ENCODE data around the gene SMAD3. TPM values are rescaled to one million over a fixed set of nuclear protein-coding genes. Genes with fewer than 3 reads are reported as not detected.

SMAD3 gene
- total and polyA plus RNA-seq, 8 donors, result 30.9 to 53.6 (median 50.4) TPM

DNA sequence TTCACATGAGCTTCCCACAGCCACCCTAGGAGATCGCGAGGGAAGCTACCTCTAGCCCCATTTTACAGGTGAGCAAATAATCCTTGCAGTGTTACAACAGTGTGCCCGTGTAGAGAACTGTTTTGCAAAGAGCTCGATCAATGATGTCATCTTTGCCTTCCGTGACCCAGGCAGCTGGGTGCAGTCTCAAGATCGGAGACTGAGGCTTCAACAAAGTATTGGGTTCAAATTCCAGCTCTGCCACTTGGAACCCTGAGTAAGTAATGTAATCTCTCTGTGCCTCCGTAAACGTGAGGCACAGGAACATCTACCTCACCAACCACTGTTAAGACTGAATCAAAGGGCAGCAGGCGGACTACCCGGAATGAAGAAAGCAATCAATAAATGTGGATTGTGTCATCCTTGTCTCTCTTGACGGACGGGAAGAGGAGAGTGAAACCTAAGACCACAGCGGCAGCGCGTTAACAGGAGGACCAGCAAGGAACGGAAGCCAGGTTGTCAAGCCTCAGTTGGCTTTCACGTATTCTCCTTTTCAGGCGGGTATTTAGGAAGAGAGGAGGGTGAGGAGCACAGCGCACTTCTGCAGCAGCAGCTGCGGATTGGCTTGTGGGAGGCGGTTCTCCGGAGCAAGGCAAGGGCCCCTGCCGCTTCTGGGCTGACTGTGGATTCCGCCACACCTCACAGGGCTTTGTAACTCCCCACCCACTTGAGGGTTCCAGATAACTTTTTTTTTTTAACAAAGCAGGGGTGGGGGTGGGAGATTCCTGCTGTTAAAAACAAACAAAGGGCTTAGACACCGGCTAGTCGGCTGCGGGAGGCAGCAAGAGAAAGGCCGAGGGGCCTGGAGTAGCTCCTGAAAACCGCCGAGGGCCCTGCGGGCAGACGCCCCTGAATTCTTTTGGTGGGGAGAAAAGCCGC lies 1.5 kb upstream of the SMAD3 start:
- DNase-seq, result peak in 2 of 4 donors; percentile 59 to 80
- H3K4me1 ChIP-seq, result peaks cover 12 to 41% of the 10 kb centered on the region in 2 donors

DNA sequence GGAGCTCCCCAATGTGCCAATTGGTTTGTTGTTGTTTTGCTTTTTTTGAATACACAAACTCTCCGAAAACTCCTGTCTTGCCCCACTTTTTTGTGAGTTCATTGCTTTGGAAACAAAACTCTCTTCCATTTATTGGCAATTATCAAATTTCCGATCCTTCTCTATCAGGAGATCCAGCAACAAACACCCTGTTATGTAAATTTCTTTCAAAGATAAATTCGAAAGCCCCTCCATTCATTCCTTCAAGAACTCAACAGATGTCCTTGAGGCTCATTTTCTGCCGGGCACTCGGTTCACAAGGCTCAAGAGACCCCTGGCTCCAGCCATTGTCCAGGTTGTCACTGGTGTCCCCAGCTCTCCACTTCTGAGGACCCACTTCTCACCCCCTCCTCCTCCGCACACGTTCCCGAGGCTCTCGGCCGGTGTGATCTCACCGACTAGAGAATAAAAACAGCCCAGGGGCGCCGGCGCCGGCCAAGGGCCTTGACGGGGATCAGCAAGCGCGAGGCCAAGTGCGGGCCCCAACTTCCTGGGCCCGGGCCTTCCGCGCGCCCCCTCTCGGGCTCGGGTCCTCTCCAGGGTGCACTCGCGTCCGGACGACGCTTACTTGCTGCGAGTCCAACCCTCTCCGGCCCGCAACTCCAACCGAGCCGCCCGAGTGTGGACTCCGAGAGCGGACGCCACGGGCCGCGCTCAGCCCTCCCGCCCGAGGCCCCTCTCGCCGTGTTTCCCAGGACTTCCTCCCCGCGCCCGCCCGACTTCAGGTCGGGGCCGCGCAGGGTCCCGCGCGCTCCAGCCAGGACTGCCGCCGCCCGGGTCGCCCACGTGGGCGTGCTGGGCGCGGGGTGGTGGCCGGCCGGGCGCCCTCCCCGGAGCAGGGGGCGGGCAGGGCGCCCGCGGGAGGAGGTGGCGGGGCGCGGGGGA lies 533 bp upstream of the SMAD3 start:
- peak in 2 of 4 donors; percentile 61 to 89 for DNase-seq
- Histone ChIP-seq H3K4me3 (peak overlapping the region; percentile 71 to 75), H3K9me3 (no peaks in the 10 kb centered on the region), H3K27me3 (peaks cover 0 to 14% of the 10 kb centered on the region in 2 donors), H3K4me1 (peaks cover 21 to 50% of the 10 kb centered on the region in 2 donors), H3K27ac (peak overlapping the region; percentile 87 to 89), H3K36me3 (no peaks in the 10 kb centered on the region)
- TF ChIP-seq, protein P1, sequence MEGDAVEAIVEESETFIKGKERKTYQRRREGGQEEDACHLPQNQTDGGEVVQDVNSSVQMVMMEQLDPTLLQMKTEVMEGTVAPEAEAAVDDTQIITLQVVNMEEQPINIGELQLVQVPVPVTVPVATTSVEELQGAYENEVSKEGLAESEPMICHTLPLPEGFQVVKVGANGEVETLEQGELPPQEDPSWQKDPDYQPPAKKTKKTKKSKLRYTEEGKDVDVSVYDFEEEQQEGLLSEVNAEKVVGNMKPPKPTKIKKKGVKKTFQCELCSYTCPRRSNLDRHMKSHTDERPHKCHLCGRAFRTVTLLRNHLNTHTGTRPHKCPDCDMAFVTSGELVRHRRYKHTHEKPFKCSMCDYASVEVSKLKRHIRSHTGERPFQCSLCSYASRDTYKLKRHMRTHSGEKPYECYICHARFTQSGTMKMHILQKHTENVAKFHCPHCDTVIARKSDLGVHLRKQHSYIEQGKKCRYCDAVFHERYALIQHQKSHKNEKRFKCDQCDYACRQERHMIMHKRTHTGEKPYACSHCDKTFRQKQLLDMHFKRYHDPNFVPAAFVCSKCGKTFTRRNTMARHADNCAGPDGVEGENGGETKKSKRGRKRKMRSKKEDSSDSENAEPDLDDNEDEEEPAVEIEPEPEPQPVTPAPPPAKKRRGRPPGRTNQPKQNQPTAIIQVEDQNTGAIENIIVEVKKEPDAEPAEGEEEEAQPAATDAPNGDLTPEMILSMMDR (IDR thresholded peaks at IDR 0.05), result no peak
- intact Hi-C loops (cut with DNase I), result loop anchor here in 1 of 2 donors (10.0 kb wide), 1 partner anchor 100 kb away; no protein-coding TSS in a partner anchor
- peak; percentile 7 for ATAC-seq

More for the DNA sequence above, 1.5 kb upstream of the SMAD3 start:
- Histone ChIP-seq H3K27ac (peak overlapping the region; percentile 87 to 89), H3K36me3 (no peaks in the 10 kb centered on the region), H3K4me3 (peak overlapping the region in 1 of 2 donors; percentile 75), H3K27me3 (peaks cover 0 to 14% of the 10 kb centered on the region in 2 donors), H3K9me3 (no peaks in the 10 kb centered on the region)
- TF ChIP-seq, protein P1 (IDR thresholded peaks at IDR 0.05), result no peak
- intact Hi-C loops (cut with DNase I), result loop anchor here in 1 of 2 donors (10.0 kb wide), 1 partner anchor 101 kb away; no protein-coding TSS in a partner anchor
- peak; percentile 27 for ATAC-seq

DNA sequence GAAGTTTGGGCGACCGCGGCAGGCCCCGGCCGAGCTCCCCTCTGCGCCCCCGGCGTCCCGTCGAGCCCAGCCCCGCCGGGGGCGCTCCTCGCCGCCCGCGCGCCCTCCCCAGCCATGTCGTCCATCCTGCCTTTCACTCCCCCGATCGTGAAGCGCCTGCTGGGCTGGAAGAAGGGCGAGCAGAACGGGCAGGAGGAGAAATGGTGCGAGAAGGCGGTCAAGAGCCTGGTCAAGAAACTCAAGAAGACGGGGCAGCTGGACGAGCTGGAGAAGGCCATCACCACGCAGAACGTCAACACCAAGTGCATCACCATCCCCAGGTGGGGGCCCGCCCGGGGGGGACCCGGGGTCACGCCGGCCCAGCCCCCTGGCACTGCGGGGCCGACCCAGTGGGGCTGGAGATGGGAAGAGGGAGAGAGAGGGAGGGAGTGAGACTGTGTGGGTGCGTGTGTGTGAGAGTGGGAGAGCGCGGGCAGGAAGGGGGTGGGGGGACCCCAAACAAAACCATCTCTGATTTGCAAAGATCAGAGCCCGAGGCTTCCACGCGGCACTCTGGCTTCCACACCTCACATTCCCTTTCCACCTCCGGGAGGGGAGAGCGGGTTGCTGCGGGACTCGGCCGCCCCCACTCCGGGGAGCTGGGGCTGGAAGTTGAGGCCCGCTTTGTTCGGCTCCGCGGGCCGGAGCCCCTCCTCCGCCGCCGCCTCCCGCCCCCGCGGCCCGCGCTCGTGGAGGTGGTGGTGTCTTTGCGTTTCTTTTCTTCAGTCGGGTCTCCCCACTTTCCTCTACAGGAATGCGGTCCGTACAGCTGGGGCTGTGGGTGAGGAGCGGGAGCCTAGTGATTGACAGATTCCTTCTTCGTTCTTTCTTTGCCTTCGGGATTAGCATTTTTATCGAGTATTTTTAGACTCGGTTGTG lies 898 bp downstream of the SMAD3 start:
- DNase-seq, result peak in 1 of 4 donors; percentile 83
- ATAC-seq, result peak; percentile 0
- TF ChIP-seq, protein P1 (IDR thresholded peaks at IDR 0.05), result no peak
- intact Hi-C loops (cut with DNase I), result loop anchor here in 1 of 2 donors (10.0 kb wide), 1 partner anchor 99 kb away; no protein-coding TSS in a partner anchor
- Histone ChIP-seq H3K4me3 (peak overlapping the region; percentile 71 to 75), H3K27me3 (peaks cover 0 to 14% of the 10 kb centered on the region in 2 donors), H3K27ac (peak overlapping the region; percentile 73 to 89), H3K9me3 (no peaks in the 10 kb centered on the region), H3K36me3 (no peaks in the 10 kb centered on the region), H3K4me1 (peaks cover 23 to 56% of the 10 kb centered on the region in 2 donors)

DNA sequence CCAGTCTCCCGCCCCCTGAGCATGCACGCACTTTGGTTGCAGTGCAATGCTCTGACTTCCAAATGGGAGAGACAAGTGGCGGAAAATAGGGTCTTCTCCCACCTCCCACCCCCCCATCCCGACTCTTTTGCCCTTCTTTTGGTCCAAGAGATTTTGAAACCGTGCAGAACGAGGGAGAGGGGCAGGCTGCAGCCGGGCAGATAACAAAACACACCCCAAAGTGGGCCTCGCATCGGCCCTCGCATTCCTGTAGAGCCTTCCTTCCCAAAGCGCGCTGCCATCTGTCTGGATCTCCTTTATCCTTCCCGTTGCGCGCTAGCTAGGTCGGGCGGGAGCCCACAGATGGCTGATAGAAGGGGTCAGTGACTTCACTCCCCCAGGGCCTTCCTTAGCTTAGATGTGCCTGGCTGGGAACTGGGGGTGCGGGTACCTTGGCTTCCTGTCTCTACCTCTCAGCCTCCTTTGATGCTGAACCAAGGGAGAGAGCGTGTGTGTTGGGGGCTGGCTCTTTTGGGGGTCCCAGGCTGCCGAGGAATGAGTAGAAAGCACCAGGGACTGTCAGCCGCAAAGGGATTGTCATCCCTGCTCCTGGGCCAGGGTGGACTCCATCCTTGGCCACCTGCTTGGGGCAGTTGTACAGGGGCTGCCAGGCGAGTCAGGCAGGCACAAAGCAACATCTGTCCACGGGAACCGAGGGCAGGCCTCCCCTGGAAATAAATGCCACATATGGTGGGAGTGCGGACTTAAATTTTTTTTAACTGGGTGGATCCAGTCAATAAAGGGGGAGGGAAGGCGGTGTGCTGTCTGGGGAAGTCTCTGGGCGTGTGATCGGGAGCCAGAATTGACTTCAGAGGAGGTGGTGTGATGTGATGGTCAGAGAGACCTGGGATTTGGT lies 1.8 kb downstream of the SMAD3 start:
- Histone ChIP-seq H3K4me3 (peak overlapping the region; percentile 71 to 75), H3K9me3 (no peaks in the 10 kb centered on the region), H3K27ac (peak overlapping the region; percentile 73 to 89), H3K4me1 (peaks cover 23 to 56% of the 10 kb centered on the region in 2 donors), H3K27me3 (peaks cover 0 to 14% of the 10 kb centered on the region in 2 donors), H3K36me3 (no peaks in the 10 kb centered on the region)
- ATAC-seq (no peak), DNase-seq (peak in 1 of 4 donors; percentile 65)
- intact Hi-C loops (cut with DNase I), result loop anchor here in 1 of 2 donors (10.0 kb wide), 1 partner anchor 98 kb away; no protein-coding TSS in a partner anchor
- TF ChIP-seq, protein P1 (IDR thresholded peaks at IDR 0.05), result no peak

Measured in left lung (tissue), 10 donors.